WERI-Rb-1 (cell line): ENCODE results near the gene CASP12.

Experiments
- DNase-seq: peaks from one replicate; pipeline ENCODE4 v3.0.0-alpha.2; 2020
- H3K27ac ChIP-seq: fragments of 250-450 bp; sonication (Bioruptor Pico); 2 replicates; pipeline ENCODE4 v1.5.1; 2020; ENCODE audit warnings: mild to moderate bottlenecking, moderate library complexity
- H3K27me3 ChIP-seq: fragments of 250-450 bp; sonication (Bioruptor Pico); 2 replicates; pipeline ENCODE4 v1.5.1; 2021; ENCODE audit warnings: mild to moderate bottlenecking, low read depth, moderate library complexity; ENCODE audit not compliant: insufficient read depth, severe bottlenecking
- H3K36me3 ChIP-seq: fragments of 250-450 bp; sonication (Bioruptor Pico); 2 replicates; pipeline ENCODE4 v1.5.1; 2020; ENCODE audit warnings: mild to moderate bottlenecking, moderate library complexity
- H3K4me3 ChIP-seq: 2 replicates; pipeline ENCODE4 v1.5.1; 2011; ENCODE audit warnings: low read depth, mild to moderate bottlenecking, control low read depth, low read length
- H3K9me3 ChIP-seq: fragments of 250-450 bp; sonication (Bioruptor Pico); 2 replicates; pipeline ENCODE4 v1.5.1; 2021; ENCODE audit warnings: mild to moderate bottlenecking, moderate library complexity; ENCODE audit not compliant: severe bottlenecking
- CTCF ChIP-seq: IDR thresholded peaks from 2 replicates; pipeline ENCODE4 v1.5.1; 2011; ENCODE audit warnings: low read depth, mild to moderate bottlenecking, control low read depth, inconsistent platforms, low read length

Gene CASP12

GRCh38 chr11:104898685-104899013 is 389 bp upstream of the CASP12 start:
- no peaks in the 10 kb centered on the region for H3K9me3 ChIP-seq
- no peak for TF ChIP-seq CTCF
- no peaks in the 10 kb centered on the region for H3K27me3 ChIP-seq
- DNase-seq: no peak
- H3K36me3 ChIP-seq: no peaks in the 10 kb centered on the region
- H3K27ac ChIP-seq: no peak overlapping the region
- H3K4me3 ChIP-seq: no peak overlapping the region

- no peak for DNase-seq
- no peaks in the 10 kb centered on the region for H3K9me3 ChIP-seq
- no peaks in the 10 kb centered on the region for H3K36me3 ChIP-seq
- no peak overlapping the region for H3K4me3 ChIP-seq
- no peaks in the 10 kb centered on the region for H3K27me3 ChIP-seq
- TF ChIP-seq CTCF: no peak
- no peak overlapping the region for H3K27ac ChIP-seq
Measured at GRCh38 chr11:104895634-104896033, 2.6 kb downstream of the CASP12 start.

- Histone ChIP-seq H3K27me3 (no peaks in the 10 kb centered on the region), H3K4me3 (no peak overlapping the region), H3K9me3 (no peaks in the 10 kb centered on the region), H3K36me3 (no peaks in the 10 kb centered on the region), H3K27ac (no peak overlapping the region)
- TF ChIP-seq CTCF: no peak
- DNase-seq: no peak
Measured at GRCh38 chr11:104893876-104894275, 4.4 kb downstream of the CASP12 start.

- no peak overlapping the region for H3K27ac ChIP-seq
- no peaks in the 10 kb centered on the region for H3K9me3 ChIP-seq
- no peak for TF ChIP-seq CTCF
- DNase-seq: no peak
- H3K36me3 ChIP-seq: no peaks in the 10 kb centered on the region
- H3K4me3 ChIP-seq: no peak overlapping the region
- no peaks in the 10 kb centered on the region for H3K27me3 ChIP-seq
Measured at GRCh38 chr11:104892723-104893511, 5.3 kb downstream of the CASP12 start.

GRCh38 chr11:104891135-104891534 is 7.1 kb downstream of the CASP12 start:
- Histone ChIP-seq H3K36me3 (no peaks in the 10 kb centered on the region), H3K27ac (no peak overlapping the region), H3K27me3 (no peaks in the 10 kb centered on the region), H3K4me3 (no peak overlapping the region), H3K9me3 (no peaks in the 10 kb centered on the region)
- TF ChIP-seq CTCF: no peak
- no peak for DNase-seq

- TF ChIP-seq CTCF: no peak
- no peak for DNase-seq
Measured at GRCh38 chr11:104883342-104883741, 14.9 kb downstream of the CASP12 start.

More at GRCh38 chr11:104883342-104883741, 14.9 kb downstream of the CASP12 start:
- H3K36me3 ChIP-seq: no peaks in the 10 kb centered on the region
- H3K4me3 ChIP-seq: no peak overlapping the region
- H3K27ac ChIP-seq: no peak overlapping the region
- H3K9me3 ChIP-seq: no peaks in the 10 kb centered on the region
- H3K27me3 ChIP-seq: no peaks in the 10 kb centered on the region
